Endothelial cell of umbilical vein (primary cell): Measurements from ENCODE around the gene ZFP57. TPM values are rescaled to one million over a fixed set of nuclear protein-coding genes. Genes with fewer than 3 reads are reported as not detected.

Source experiments
- BruUV-seq: library from RNA; stranded (reverse); fragments of 400-500 nt; replicated peaks from 2 replicates; lab custom pipeline; 2021; lab: Mats Ljungman, UMichigan
- CTCF ChIA-PET: fragments of 300-600, 350-600 bp; sonication (Branson Sonifier 250); formaldehyde crosslinking; loops from one replicate; lab custom pipeline; 2021; ENCODE audit warnings: antibody characterized with exemption, inconsistent platforms; lab: Charles Lee
- POLR2A ChIA-PET: fragments of 300-600, 350-600 bp; sonication (Branson Sonifier 250); formaldehyde crosslinking; loops from one replicate; lab custom pipeline; 2021; ENCODE audit warnings: antibody characterized with exemption, inconsistent platforms; lab: Charles Lee
- DNase-seq: peaks from one replicate; pipeline ENCODE4 v3.0.0-alpha.2; 2011; ENCODE audit warnings: low read depth, low spot score
- FAIRE-seq: peaks from 2 replicates; lab custom pipeline; 2011; peaks lifted over from hg19 to GRCh38; lab: Jason Lieb, UNC
- H2AFZ ChIP-seq: 2 replicates; pipeline ENCODE4 v1.6.0; 2012; ENCODE audit warnings: low read depth, low read length, control low read depth, inconsistent platforms
- H3K27ac ChIP-seq: 2 replicates; pipeline ENCODE4 v1.5.1; 2011; ENCODE audit warnings: low read depth, mild to moderate bottlenecking, control low read depth, low read length, moderate library complexity; ENCODE audit not compliant: insufficient read depth
- H3K27me3 ChIP-seq, 2 experiments: 2 replicates each; pipeline versions ENCODE4 v1.6.0 to v1.6.1; 2011; ENCODE audit warnings: low read length in 2 of 2, mixed read lengths in 1 of 2; ENCODE audit not compliant: control insufficient read depth in 2 of 2, insufficient read depth in 2 of 2
- H3K36me3 ChIP-seq, 2 experiments: 2 replicates in 1 of 2; 3 replicates in 1 of 2; pipeline ENCODE4 v1.5.1; 2011; ENCODE audit warnings: low read length in 2 of 2, mild to moderate bottlenecking in 1 of 2, moderate library complexity in 1 of 2; ENCODE audit not compliant: control insufficient read depth in 2 of 2, insufficient read depth in 2 of 2; ENCODE audit errors: extremely low read depth in 1 of 2
- H3K4me1 ChIP-seq: 3 replicates; pipeline ENCODE4 v1.5.1; 2011; ENCODE audit warnings: mild to moderate bottlenecking, low read length; ENCODE audit not compliant: control insufficient read depth, insufficient read depth; ENCODE audit errors: extremely low read depth
- H3K4me2 ChIP-seq: 2 replicates; pipeline ENCODE4 v1.6.1; 2011; ENCODE audit warnings: low read length, control low read depth, mixed read lengths; ENCODE audit not compliant: insufficient read depth
- H3K4me3 ChIP-seq, 3 experiments: fragments of 200-600 bp in 1 of 3; sonication (generic), shearing (Covaris generic) in 1 of 3; replicated peaks in 1 of 3; 2 replicates each; pipeline ENCODE4 v1.5.1; 2011 to 2016; ENCODE audit warnings: control low read depth in 3 of 3, low read length in 3 of 3, mild to moderate bottlenecking in 2 of 3, inconsistent platforms in 1 of 3, low read depth in 1 of 3, moderate library complexity in 1 of 3; ENCODE audit not compliant: insufficient read depth in 1 of 3
- H3K79me2 ChIP-seq: 2 replicates; pipeline ENCODE4 v1.6.0; 2012; ENCODE audit warnings: low read length, inconsistent platforms; ENCODE audit not compliant: control insufficient read depth, insufficient read depth
- H3K9ac ChIP-seq: replicated peaks from 2 replicates; pipeline ENCODE3; 2011; ENCODE audit warnings: low read length, control low read depth; ENCODE audit not compliant: insufficient read depth; ENCODE audit errors: extremely low read depth
- H3K9me1 ChIP-seq: replicated peaks from 3 replicates; pipeline ENCODE4 v1.6.0; 2011; ENCODE audit warnings: mild to moderate bottlenecking, low read length; ENCODE audit not compliant: control insufficient read depth, insufficient read depth; ENCODE audit errors: extremely low read depth
- H3K9me3 ChIP-seq: replicated peaks from 2 replicates; pipeline ENCODE4 v1.5.1; 2012; ENCODE audit warnings: low read length, inconsistent platforms; ENCODE audit not compliant: control insufficient read depth, insufficient read depth
- H4K20me1 ChIP-seq: replicated peaks from 2 replicates; pipeline ENCODE3; 2011; ENCODE audit warnings: mild to moderate bottlenecking, low read length; ENCODE audit not compliant: control insufficient read depth, insufficient read depth; ENCODE audit errors: extremely low read depth
- CTCF ChIP-seq, 2 donors: IDR thresholded peaks; 1 replicate in 1 of 2; 2 replicates in 1 of 2; pipeline ENCODE4 v1.5.1; 2011; ENCODE audit warnings: low read length in 2 of 2, mild to moderate bottlenecking in 2 of 2, moderate library complexity in 2 of 2, control low read depth in 1 of 2, inconsistent platforms in 1 of 2, low read depth in 1 of 2; ENCODE audit not compliant: insufficient read depth in 1 of 2; ENCODE audit errors: extremely low read depth in 1 of 2
- EZH2 ChIP-seq: IDR thresholded peaks from 2 replicates; pipeline ENCODE4 v1.6.1; 2012; ENCODE audit warnings: borderline replicate concordance, low read depth, mild to moderate bottlenecking, moderate library complexity, low read length, inconsistent platforms; ENCODE audit not compliant: severe bottlenecking
- FOS ChIP-seq: IDR thresholded peaks from 2 replicates; pipeline ENCODE4 v1.6.1; 2011; ENCODE audit warnings: mild to moderate bottlenecking, low read length, moderate library complexity, borderline replicate concordance; ENCODE audit not compliant: insufficient read depth
- POLR2AphosphoS5 ChIP-seq: IDR thresholded peaks from 2 replicates; pipeline ENCODE4 v1.6.1; 2012; ENCODE audit warnings: low read depth, mild to moderate bottlenecking, control low read depth, low read length, moderate library complexity; ENCODE audit not compliant: insufficient read depth
- dilution Hi-C: fragments of 300-500 bp; cut with MboI; formaldehyde crosslinking; loops from one replicate; pipeline ENCODE4 v1.15.0; 2019; ENCODE audit warnings: low sequenced_read_pairs; ENCODE audit not compliant: extremely low pct_ligation_motif_present
- intact Hi-C: fragments of 100-400 bp; cut with micrococcal nuclease; formaldehyde crosslinking; loops from one replicate; pipeline ENCODE4 v1.10.0; 2022
- polyA plus RNA-seq, 4 experiments: library from polyadenylated mRNA; depleted of rRNA in 3 of 4; stranded (reverse) in 3 of 4; unstranded in 1 of 4; fragments of >200 nt; gene quantifications; 2 replicates each; pipeline versions ENCODE4 v1.2.1 to v1.2.3, GENCODE V29; 2011 to 2012; ENCODE audit warnings: missing spikeins in 1 of 4
- total RNA-seq: library from RNA; stranded (reverse); gene quantifications from 2 replicates; pipeline ENCODE4 v1.2.3, GENCODE V29; 2021

Gene ZFP57
- total and polyA plus RNA-seq, 2 donors (not counting 3 experiments of a cell fraction or from before 2014, with no cell fraction given), result 0.07 TPM; not detected in 1

- TF ChIP-seq EZH2, result peak; percentile 50
- no peak for TF ChIP-seq CTCF (IDR thresholded peaks at IDR 0.05; ENCODE audit: extremely low read depth in 1 of 2, insufficient read depth in 1 of 2, low read depth in 1 of 2, low read length in 2 of 2)
- TF ChIP-seq POLR2AphosphoS5, result no peak
- Histone ChIP-seq H4K20me1 (no peaks in the 10 kb centered on the region), H3K27me3 (peaks cover 9 to 28% of the 10 kb centered on the region in 2 experiments), H3K36me3 (no peaks in the 10 kb centered on the region), H3K79me2 (no peaks in the 10 kb centered on the region), H3K9me1 (no peaks in the 10 kb centered on the region), H3K4me3 (peak overlapping the region; percentile 12 to 54 (median 21)), H3K9me3 (no peaks in the 10 kb centered on the region), H3K9ac (no peak overlapping the region), H3K4me1 (no peaks in the 10 kb centered on the region), H3K27ac (no peak overlapping the region), H2AFZ (peak overlapping the region; percentile 82), H3K4me2 (peak overlapping the region; percentile 46)
- ChIA-PET POLR2A (no interaction called here), CTCF (no interaction called here)
- no TSS peak for BruUV-seq
- intact Hi-C loops (no loop called here), dilution Hi-C loops (no loop called here)
- FAIRE-seq (no peak), DNase-seq (peak; percentile 5)
Observed at GRCh38 chr6:29723666-29724588, 43.0 kb upstream of the ZFP57 start.

- intact Hi-C loops, result no loop called here
- dilution Hi-C loops, result no loop called here
- Histone ChIP-seq H3K9ac (no peak within 1 kb of the TSS), H3K4me1 (no peaks in the 10 kb centered on the region), H4K20me1 (no peaks in the 10 kb centered on the region), H3K36me3 (no peaks in the 10 kb centered on the region), H3K4me2 (peak within 1 kb of the TSS; percentile 46), H3K9me3 (no peaks in the 10 kb centered on the region), H3K27ac (no peak within 1 kb of the TSS), H3K4me3 (peak within 1 kb of the TSS; percentile 12 to 54 (median 21)), H3K27me3 (peaks cover 7 to 28% of the 10 kb centered on the region in 2 experiments), H3K9me1 (no peaks in the 10 kb centered on the region), H3K79me2 (no peaks in the 10 kb centered on the region), H2AFZ (peak within 1 kb of the TSS; percentile 82)
- no TSS peak for BruUV-seq
- peak; percentile 83 for FAIRE-seq
- ChIA-PET CTCF (no interaction called here), POLR2A (no interaction called here)
- peak; percentile 87 for DNase-seq
- TF ChIP-seq FOS (no peak), CTCF (IDR thresholded peaks at IDR 0.05; ENCODE audit: extremely low read depth in 1 of 2, insufficient read depth in 1 of 2, low read depth in 1 of 2, low read length in 2 of 2) (peak in 1 of 2 donors; percentile 22)
Observed at GRCh38 chr6:29723262-29723665, 42.3 kb upstream of the ZFP57 start, which contains the start of gene HLA-F. HLA-F (plus strand) TSS chr6:29723434; CDS start chr6:29723464, 30 bp downstream.
